Tibial nerve (tissue), 3 donors: Measurements from ENCODE around the gene PMP22.

Experiments
- POLR2A ChIP-seq, 2 donors: fragments of 450-650 bp; IDR thresholded peaks; one replicate each; pipeline ENCODE4 v1.6.1; 2017; ENCODE audit warnings: antibody characterized with exemption in 2 of 2, mild to moderate bottlenecking in 2 of 2, moderate library complexity in 2 of 2
- TF ChIP-seq, protein P1 (sequence below), 5 experiments: fragments of 200-600 bp in 3 of 5; fragments of 450-650 bp in 2 of 5; sonication (generic) in 3 of 5; IDR thresholded peaks; one replicate each; pipeline ENCODE4 v1.5.1; 2016 to 2019; ENCODE audit warnings: antibody characterized with exemption in 5 of 5, mild to moderate bottlenecking in 3 of 5, moderate library complexity in 2 of 5

DNA sequence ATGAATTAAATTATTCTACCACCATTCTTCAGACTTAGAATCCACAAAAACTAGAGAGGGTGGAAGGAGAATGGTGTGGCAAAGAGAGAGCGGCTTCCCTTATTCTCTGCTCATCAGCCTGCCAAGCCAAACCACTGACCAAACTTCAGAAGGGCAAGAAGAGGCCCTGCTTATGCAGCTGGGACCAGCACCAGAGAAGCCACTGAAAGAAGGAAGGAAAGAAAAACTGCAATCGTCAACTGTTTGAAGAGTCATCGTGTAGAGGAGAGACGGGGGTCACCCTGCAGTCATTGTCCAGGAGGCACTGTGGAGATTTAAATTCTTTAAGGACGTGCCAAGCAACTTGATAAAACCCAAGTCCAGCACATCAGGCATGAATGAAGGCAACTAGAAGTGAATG lies 15.6 kb downstream of the PMP22 start:
- TF ChIP-seq, protein P1, sequence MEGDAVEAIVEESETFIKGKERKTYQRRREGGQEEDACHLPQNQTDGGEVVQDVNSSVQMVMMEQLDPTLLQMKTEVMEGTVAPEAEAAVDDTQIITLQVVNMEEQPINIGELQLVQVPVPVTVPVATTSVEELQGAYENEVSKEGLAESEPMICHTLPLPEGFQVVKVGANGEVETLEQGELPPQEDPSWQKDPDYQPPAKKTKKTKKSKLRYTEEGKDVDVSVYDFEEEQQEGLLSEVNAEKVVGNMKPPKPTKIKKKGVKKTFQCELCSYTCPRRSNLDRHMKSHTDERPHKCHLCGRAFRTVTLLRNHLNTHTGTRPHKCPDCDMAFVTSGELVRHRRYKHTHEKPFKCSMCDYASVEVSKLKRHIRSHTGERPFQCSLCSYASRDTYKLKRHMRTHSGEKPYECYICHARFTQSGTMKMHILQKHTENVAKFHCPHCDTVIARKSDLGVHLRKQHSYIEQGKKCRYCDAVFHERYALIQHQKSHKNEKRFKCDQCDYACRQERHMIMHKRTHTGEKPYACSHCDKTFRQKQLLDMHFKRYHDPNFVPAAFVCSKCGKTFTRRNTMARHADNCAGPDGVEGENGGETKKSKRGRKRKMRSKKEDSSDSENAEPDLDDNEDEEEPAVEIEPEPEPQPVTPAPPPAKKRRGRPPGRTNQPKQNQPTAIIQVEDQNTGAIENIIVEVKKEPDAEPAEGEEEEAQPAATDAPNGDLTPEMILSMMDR (IDR thresholded peaks at IDR 0.05) = no peak
- no peak for TF ChIP-seq POLR2A (IDR thresholded peaks at IDR 0.05)
